ENCODE measurements around the gene SMARCD1. TPM values are rescaled to one million over a fixed set of nuclear protein-coding genes. Genes with fewer than 3 reads are reported as not detected.

Gene SMARCD1
- total and polyA plus RNA-seq, 10 donors = 17.4 to 85.7 (median 52.6) TPM

DNA sequence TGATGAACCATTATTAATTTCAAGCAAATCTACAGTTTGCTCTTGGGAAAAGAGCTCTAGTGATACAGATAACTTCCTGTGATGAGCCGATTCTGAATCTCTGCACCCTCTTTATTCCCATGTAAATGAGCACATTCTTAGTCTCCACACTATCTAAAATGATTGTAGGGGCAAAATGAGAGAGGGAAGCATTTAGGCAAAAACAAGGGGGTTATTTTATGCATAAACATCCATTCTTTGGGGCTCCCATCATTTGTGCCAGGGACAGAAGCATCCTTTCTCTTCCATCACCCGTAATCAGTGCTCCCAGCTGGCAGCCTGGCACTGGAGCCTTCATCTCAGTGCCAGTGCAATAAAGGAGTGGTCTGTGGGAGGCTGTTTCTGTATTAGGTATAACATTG, 17.0 kb downstream of the SMARCD1 start:
- Histone ChIP-seq H3K4me3 (no peak overlapping the region), H3K4me1 (peaks cover 0 to 4% (median 0%) of the 10 kb centered on the region in 6 donors), H3K27ac (no peak overlapping the region), H3K9me3 (no peaks in the 10 kb centered on the region), H3K27me3 (replicated peaks in 1 of 7) (no peaks in the 10 kb centered on the region), H3K36me3 (peaks cover under 1 to 57% (median 43%) of the 10 kb centered on the region in 6 donors)
- intact Hi-C loops (cut with DNase I; ENCODE audit: low total_unique reads) = no loop called here
- TF ChIP-seq, protein P1, sequence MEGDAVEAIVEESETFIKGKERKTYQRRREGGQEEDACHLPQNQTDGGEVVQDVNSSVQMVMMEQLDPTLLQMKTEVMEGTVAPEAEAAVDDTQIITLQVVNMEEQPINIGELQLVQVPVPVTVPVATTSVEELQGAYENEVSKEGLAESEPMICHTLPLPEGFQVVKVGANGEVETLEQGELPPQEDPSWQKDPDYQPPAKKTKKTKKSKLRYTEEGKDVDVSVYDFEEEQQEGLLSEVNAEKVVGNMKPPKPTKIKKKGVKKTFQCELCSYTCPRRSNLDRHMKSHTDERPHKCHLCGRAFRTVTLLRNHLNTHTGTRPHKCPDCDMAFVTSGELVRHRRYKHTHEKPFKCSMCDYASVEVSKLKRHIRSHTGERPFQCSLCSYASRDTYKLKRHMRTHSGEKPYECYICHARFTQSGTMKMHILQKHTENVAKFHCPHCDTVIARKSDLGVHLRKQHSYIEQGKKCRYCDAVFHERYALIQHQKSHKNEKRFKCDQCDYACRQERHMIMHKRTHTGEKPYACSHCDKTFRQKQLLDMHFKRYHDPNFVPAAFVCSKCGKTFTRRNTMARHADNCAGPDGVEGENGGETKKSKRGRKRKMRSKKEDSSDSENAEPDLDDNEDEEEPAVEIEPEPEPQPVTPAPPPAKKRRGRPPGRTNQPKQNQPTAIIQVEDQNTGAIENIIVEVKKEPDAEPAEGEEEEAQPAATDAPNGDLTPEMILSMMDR (IDR thresholded peaks at IDR 0.05 in 8 of 11, conservative IDR thresholded peaks at IDR 0.05 in 3 of 11) = no peak
- no peak for TF ChIP-seq POLR2AphosphoS5 (IDR thresholded peaks at IDR 0.05)
- TF ChIP-seq POLR2A (IDR thresholded peaks at IDR 0.05) = no peak
- 91 to 98% (median 92%) methylated on average over 2 of the region's 2 CpGs for WGBS, 5 donors
- DNase-seq = no peak

DNA sequence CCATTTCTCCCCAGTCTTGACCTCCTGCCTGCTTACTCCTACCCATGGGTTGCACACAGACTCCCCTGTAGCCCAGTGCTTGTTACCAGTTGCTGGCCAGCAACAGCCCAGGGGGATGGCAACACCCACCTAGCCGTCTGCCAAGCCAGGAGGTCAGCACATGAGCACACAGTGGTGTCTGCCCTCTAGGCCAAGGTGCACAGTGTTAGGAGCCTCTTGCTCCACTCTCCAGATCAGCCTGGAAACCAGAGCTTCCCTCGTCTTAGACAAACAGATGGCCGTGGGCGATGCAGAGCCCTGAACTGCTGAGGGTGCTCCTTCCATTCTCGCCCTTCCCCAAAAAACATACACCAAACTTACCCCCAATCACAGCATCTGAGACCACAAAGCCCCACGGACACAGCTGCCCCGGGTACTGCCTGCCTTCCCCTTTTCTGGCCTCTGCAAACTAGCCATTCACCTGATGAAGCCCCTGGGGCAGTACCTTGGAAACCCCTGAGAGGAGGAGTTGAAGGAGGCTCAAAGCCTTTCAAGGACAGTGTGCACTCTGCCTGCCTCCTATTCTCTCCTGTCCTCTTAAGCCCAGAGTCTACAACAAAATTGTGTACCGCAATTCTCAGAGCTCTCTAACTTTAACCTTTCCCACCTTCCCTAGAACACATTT, 17.6 kb downstream of the SMARCD1 start:
- TF ChIP-seq, protein P1 (IDR thresholded peaks at IDR 0.05 in 8 of 11, conservative IDR thresholded peaks at IDR 0.05 in 3 of 11) = no peak
- TF ChIP-seq POLR2AphosphoS5 (IDR thresholded peaks at IDR 0.05) (peak in 1 of 3 donors; percentile 30), POLR2A (IDR thresholded peaks at IDR 0.05) (no peak)
- peaks cover 0 to 51% (median 37%) of the 10 kb centered on the region in 6 donors for H3K36me3 ChIP-seq
- peaks cover 0 to 4% (median 0%) of the 10 kb centered on the region in 6 donors for H3K4me1 ChIP-seq
- H3K27me3 ChIP-seq (replicated peaks in 1 of 7) = no peaks in the 10 kb centered on the region
- intact Hi-C loops (cut with DNase I; ENCODE audit: low total_unique reads) = no loop called here
- WGBS, 5 donors = 72 to 83% (median 79%) methylated on average over 7 to 8 of the region's 8 CpGs
- H3K27ac ChIP-seq = no peak overlapping the region
- no peak overlapping the region for H3K4me3 ChIP-seq
- no peak for DNase-seq
- no peaks in the 10 kb centered on the region for H3K9me3 ChIP-seq

DNA sequence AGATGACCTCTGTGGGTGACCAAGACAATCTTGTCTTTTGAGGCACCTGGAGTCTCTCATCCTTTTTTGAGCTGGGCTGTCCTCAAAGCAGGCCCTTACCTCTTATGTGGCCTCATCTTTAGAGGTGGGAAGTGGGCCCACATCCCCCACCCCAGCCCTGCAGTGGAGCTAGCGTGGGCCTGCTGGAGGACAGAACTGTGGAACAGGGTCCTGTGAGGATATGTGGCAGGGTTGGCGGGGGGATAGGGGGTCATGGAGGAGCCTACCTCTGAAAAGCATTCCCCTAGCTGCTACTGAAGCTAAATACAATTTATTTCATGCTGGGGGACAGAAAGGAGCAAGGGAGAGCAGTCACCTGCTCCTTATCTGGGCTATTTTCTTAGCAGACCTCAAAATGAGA, 18.2 kb downstream of the SMARCD1 start:
- TF ChIP-seq, protein P1 (IDR thresholded peaks at IDR 0.05 in 8 of 11, conservative IDR thresholded peaks at IDR 0.05 in 3 of 11) = no peak
- no peak for TF ChIP-seq POLR2AphosphoS5 (IDR thresholded peaks at IDR 0.05)
- no peak for TF ChIP-seq POLR2A (IDR thresholded peaks at IDR 0.05)
- intact Hi-C loops (cut with DNase I; ENCODE audit: low total_unique reads) = no loop called here
- no peaks in the 10 kb centered on the region for H3K27me3 ChIP-seq (replicated peaks in 1 of 7)
- 93 to 100% (median 97%) methylated on average over 2 of the region's 2 CpGs for WGBS, 5 donors
- no peak overlapping the region for H3K27ac ChIP-seq
- H3K36me3 ChIP-seq = peaks cover 0 to 45% (median 31%) of the 10 kb centered on the region in 6 donors
- H3K9me3 ChIP-seq = no peaks in the 10 kb centered on the region
- H3K4me1 ChIP-seq = peaks cover 0 to 4% (median 0%) of the 10 kb centered on the region in 6 donors
- no peak for DNase-seq
- H3K4me3 ChIP-seq = no peak overlapping the region

DNA sequence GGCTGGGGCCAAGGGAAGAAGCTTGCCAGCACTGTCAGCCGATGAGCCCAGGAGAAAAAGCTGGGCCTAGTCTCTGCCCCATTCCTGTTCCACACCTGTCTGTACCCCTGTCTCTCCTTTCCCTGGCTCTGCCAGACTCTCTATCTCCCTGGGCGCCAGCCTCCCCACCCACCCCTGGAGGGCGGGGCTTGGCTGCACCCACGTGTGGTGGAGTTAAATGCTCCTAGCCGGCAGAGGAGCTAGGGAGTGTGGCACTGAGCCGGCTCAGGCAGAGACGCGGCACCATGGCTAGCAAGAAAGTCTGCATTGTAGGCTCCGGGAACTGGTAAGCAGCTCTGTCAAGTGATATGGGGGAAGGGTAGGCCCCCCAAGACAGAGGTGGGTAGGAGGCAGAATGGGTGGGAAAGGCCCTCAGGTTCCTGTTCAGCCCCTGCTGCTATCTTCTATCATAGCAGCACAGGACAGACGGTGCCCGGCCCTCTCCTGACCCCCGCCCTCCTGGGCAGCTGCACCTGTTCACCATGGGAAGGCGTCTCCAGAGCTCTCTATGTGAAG, 18.7 kb downstream of the SMARCD1 start, which contains the start of gene GPD1:
TSS of gene GPD1 (plus strand) at position 242 of the 555 bp plus-strand sequence. CDS start at position 285, 43 bp downstream.
- no peaks in the 10 kb centered on the region for H3K27me3 ChIP-seq (replicated peaks in 1 of 7)
- WGBS, 5 donors = 55 to 72% (median 58%) methylated on average over 13 of the region's 13 CpGs
- TF ChIP-seq POLR2AphosphoS5 (IDR thresholded peaks at IDR 0.05) (peak in 2 of 3 donors; percentile 38 to 40), POLR2A (IDR thresholded peaks at IDR 0.05) (no peak)
- TF ChIP-seq, protein P1 (IDR thresholded peaks at IDR 0.05 in 8 of 11, conservative IDR thresholded peaks at IDR 0.05 in 3 of 11) = no peak
- intact Hi-C loops (cut with DNase I; ENCODE audit: low total_unique reads) = no loop called here
- H3K36me3 ChIP-seq = peaks cover 0 to 40% (median 26%) of the 10 kb centered on the region in 6 donors
- H3K27ac ChIP-seq = no peak within 1 kb of the TSS
- peaks cover 0 to 4% (median 0%) of the 10 kb centered on the region in 6 donors for H3K4me1 ChIP-seq
- DNase-seq = no peak
- H3K4me3 ChIP-seq = no peak within 1 kb of the TSS
- H3K9me3 ChIP-seq = no peaks in the 10 kb centered on the region
